ENCODE data around the gene UBN1. TPM values are rescaled to one million over a fixed set of nuclear protein-coding genes. Genes with fewer than 3 reads are reported as not detected.

The UBN1 gene
- total and polyA plus RNA-seq, 3 donors from 2014 or later = 88.1 to 115 (median 98.2) TPM

DNA sequence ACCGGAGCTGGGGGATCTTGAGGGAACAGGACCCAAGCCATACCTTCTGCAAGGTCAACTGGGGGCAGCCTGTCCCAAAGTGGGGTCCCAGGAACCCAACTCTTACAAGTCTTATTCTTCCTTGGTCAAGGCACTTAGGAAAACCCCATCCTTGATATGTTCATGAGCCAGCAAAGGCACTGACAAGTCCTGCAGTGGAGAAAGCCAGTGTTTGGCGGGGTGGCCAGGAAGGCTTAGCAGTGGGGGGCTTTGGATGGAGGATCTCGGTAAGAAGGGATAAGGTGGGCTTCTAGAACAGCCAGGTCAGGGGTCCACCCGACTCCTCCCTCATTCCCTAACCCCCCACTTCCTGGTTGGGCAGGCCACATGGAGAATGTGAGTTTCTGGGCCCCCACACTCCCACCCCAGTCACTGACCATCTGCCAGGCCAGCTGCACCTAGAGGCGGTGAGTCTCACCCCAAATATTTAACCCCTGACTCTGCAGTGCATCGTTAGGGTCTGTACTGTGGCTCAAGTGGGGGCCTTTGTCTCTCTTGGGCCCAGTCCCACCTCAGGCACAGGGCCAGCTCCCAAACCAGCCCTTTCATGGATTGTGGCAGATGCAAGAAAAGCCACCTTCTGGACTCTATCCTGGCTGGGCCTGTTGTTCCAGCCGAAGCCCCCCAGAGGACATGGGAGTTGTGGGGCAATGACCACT lies 67.4 kb downstream of the UBN1 start:
- Histone ChIP-seq H3K27me3 (no peaks in the 10 kb centered on the region), H3K36me3 (ENCODE audit: low read depth, missing control alignments) (no peaks in the 10 kb centered on the region), H3K4me1 (no peaks in the 10 kb centered on the region), H3K4me3 (no peak overlapping the region), H3K27ac (no peak overlapping the region), H3K9me3 (no peaks in the 10 kb centered on the region)
- 91 to 93% methylated on average over 3 to 7 of the region's 7 CpGs for WGBS, 2 donors
- TF ChIP-seq, protein P1, sequence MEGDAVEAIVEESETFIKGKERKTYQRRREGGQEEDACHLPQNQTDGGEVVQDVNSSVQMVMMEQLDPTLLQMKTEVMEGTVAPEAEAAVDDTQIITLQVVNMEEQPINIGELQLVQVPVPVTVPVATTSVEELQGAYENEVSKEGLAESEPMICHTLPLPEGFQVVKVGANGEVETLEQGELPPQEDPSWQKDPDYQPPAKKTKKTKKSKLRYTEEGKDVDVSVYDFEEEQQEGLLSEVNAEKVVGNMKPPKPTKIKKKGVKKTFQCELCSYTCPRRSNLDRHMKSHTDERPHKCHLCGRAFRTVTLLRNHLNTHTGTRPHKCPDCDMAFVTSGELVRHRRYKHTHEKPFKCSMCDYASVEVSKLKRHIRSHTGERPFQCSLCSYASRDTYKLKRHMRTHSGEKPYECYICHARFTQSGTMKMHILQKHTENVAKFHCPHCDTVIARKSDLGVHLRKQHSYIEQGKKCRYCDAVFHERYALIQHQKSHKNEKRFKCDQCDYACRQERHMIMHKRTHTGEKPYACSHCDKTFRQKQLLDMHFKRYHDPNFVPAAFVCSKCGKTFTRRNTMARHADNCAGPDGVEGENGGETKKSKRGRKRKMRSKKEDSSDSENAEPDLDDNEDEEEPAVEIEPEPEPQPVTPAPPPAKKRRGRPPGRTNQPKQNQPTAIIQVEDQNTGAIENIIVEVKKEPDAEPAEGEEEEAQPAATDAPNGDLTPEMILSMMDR (IDR thresholded peaks at IDR 0.05) = no peak
- TF ChIP-seq POLR2A (IDR thresholded peaks at IDR 0.05) = no peak
- no peak for DNase-seq
- intact Hi-C loops (cut with DNase I; ENCODE audit: low total_unique reads) = no loop called here

- DNase-seq = no peak
- Histone ChIP-seq H3K36me3 (ENCODE audit: low read depth, missing control alignments) (no peaks in the 10 kb centered on the region), H3K4me1 (no peaks in the 10 kb centered on the region), H3K27me3 (no peaks in the 10 kb centered on the region), H3K4me3 (no peak overlapping the region), H3K9me3 (no peaks in the 10 kb centered on the region), H3K27ac (no peak overlapping the region)
- intact Hi-C loops (cut with DNase I; ENCODE audit: low total_unique reads) = no loop called here
- TF ChIP-seq, protein P1 (IDR thresholded peaks at IDR 0.05) = no peak
- no peak for TF ChIP-seq POLR2A (IDR thresholded peaks at IDR 0.05)
- 77 to 81% methylated on average over 7 to 11 of the region's 11 CpGs for WGBS, 2 donors
Measured at GRCh38 chr16:4915226-4915761, 68.0 kb downstream of the UBN1 start.

DNA sequence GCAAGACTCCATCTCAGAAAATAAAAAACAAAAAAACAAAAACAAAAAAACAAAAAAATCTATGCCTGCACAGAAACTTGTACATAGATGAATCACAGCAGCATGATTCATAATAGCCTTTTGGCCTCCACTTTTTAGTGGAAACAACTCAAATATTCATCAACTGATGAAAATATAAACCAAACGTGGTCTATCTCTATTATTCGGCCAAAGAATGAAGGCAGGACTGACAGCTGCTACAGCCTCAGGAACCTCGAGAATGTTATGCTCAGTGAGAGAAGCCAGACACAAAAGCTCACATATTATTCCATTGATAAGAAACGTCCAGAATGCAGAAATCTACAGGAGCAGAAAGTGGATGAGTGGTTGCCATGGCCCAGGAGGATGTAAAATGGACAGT lies 69.8 kb downstream of the UBN1 start:
- intact Hi-C loops (cut with DNase I; ENCODE audit: low total_unique reads) = no loop called here
- H3K36me3 ChIP-seq (ENCODE audit: low read depth, missing control alignments) = no peaks in the 10 kb centered on the region
- H3K27ac ChIP-seq = no peak overlapping the region
- TF ChIP-seq, protein P1 (IDR thresholded peaks at IDR 0.05) = no peak
- TF ChIP-seq POLR2A (IDR thresholded peaks at IDR 0.05) = no peak
- no peaks in the 10 kb centered on the region for H3K27me3 ChIP-seq
- no peak for DNase-seq
- no peak overlapping the region for H3K4me3 ChIP-seq
- no peaks in the 10 kb centered on the region for H3K4me1 ChIP-seq
- WGBS, 2 donors = 45 to 53% methylated on average over 4 of the region's 4 CpGs
- H3K9me3 ChIP-seq = no peaks in the 10 kb centered on the region

DNA sequence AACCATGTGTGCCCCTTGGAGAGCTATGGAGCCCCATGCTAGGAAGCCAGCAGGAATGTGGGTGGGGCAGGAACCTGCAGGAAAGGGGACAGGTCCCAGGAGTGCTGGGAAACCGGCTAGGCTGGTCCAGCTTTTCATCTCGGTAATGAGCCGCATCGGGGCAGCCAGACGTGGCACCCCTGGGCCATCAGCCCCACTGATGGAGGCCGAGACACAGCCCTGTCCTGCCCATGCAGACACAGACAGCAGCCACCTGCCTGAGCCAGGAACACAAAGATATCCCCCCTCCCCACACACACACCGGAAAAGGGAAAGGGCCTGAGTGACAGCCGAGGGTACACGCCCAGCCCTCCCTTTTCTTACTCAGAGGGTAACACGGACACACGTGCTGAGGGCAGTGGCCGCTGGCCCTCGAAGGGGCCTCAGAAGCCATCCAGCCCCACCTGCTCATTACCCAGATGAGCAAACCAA lies 71.5 kb downstream of the UBN1 start:
- intact Hi-C loops (cut with DNase I; ENCODE audit: low total_unique reads) = no loop called here
- H3K27ac ChIP-seq = no peak overlapping the region
- DNase-seq = no peak
- no peaks in the 10 kb centered on the region for H3K36me3 ChIP-seq (ENCODE audit: low read depth, missing control alignments)
- no peaks in the 10 kb centered on the region for H3K4me1 ChIP-seq
- WGBS, 2 donors = 71 to 74% methylated on average over 12 of the region's 13 CpGs
- no peak overlapping the region for H3K4me3 ChIP-seq
- no peaks in the 10 kb centered on the region for H3K9me3 ChIP-seq
- TF ChIP-seq, protein P1 (IDR thresholded peaks at IDR 0.05) = no peak
- no peak for TF ChIP-seq POLR2A (IDR thresholded peaks at IDR 0.05)
- H3K27me3 ChIP-seq = no peaks in the 10 kb centered on the region

DNA sequence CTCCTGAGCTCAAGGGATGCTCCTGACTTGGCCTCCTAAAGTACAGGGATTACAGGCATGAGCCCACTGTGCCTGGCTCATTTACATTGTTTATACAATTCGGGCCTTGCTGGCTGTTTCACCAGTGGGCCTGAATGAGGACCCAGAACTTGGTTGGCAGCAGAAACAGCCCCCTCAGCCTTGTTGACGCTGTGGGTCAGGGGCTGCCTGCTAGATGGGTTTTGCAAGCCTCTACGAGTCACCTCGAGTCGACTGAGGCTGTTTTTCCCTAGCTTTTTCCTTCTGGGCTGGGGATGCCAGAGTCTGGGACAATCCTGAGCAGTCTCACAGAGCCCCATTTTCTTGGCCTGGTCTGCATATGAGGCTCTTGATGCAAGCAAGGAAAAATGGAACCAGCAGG lies 73.5 kb downstream of the UBN1 start:
- Histone ChIP-seq H3K9me3 (no peaks in the 10 kb centered on the region), H3K4me1 (no peaks in the 10 kb centered on the region), H3K27me3 (no peaks in the 10 kb centered on the region), H3K36me3 (ENCODE audit: low read depth, missing control alignments) (no peaks in the 10 kb centered on the region), H3K27ac (no peak overlapping the region), H3K4me3 (no peak overlapping the region)
- 85 to 89% methylated on average over 5 of the region's 5 CpGs for WGBS, 2 donors
- TF ChIP-seq, protein P1 (IDR thresholded peaks at IDR 0.05) = no peak
- TF ChIP-seq POLR2A (IDR thresholded peaks at IDR 0.05) = no peak
- intact Hi-C loops (cut with DNase I; ENCODE audit: low total_unique reads) = no loop called here
- no peak for DNase-seq

All from testis (tissue), 3 donors.